Glutamatergic neuron (in vitro differentiated cells): ENCODE data around the gene P2RY8. TPM values are rescaled to one million over a fixed set of nuclear protein-coding genes. Genes with fewer than 3 reads are reported as not detected.

Experiments
- DNase-seq: peaks from one replicate; pipeline ENCODE4 v3.0.0; 2022
- H3K27ac Mint-ChIP-seq: one replicate; pipeline ENCODE4 v1.8.0; 2020; ENCODE audit warnings: mild to moderate bottlenecking, mixed read lengths, inconsistent platforms; ENCODE audit not compliant: unreplicated experiment
- H3K27me3 Mint-ChIP-seq: one replicate; pipeline ENCODE4 v1.8.0; 2020; ENCODE audit warnings: mild to moderate bottlenecking, moderate library complexity, mixed read lengths, inconsistent platforms; ENCODE audit not compliant: unreplicated experiment
- H3K36me3 Mint-ChIP-seq: one replicate; pipeline ENCODE4 v1.8.0; 2020; ENCODE audit warnings: mild to moderate bottlenecking, mixed read lengths, inconsistent platforms; ENCODE audit not compliant: unreplicated experiment
- H3K4me1 Mint-ChIP-seq: one replicate; pipeline ENCODE4 v1.8.0; 2020; ENCODE audit warnings: mild to moderate bottlenecking, low read depth, mixed read lengths, inconsistent platforms; ENCODE audit not compliant: unreplicated experiment
- H3K4me3 Mint-ChIP-seq: one replicate; pipeline ENCODE4 v1.8.0; 2020; ENCODE audit warnings: mild to moderate bottlenecking, mixed read lengths, inconsistent platforms; ENCODE audit not compliant: unreplicated experiment
- H3K9me3 Mint-ChIP-seq: one replicate; pipeline ENCODE4 v1.8.0; 2020; ENCODE audit warnings: mild to moderate bottlenecking, moderate library complexity, mixed read lengths, inconsistent platforms; ENCODE audit not compliant: unreplicated experiment
- CTCF ChIP-seq: fragments of 200-600 bp; sonication (generic); IDR thresholded peaks from one replicate; pipeline ENCODE4 v1.5.0; 2021; ENCODE audit not compliant: partially characterized antibody, unreplicated experiment
- total RNA-seq: library from RNA; stranded (reverse); fragmentation: NEBNext Ultra II Directional; extraction: Animal tissue kit (Norgen Biotek cat#: 25700); gene quantifications from one replicate; pipeline ENCODE4 v1.2.1, GENCODE V29; 2021; ENCODE audit not compliant: unreplicated experiment

P2RY8 gene
- total RNA-seq, 1 donor from 2014 or later, result 2.3 TPM

DNA sequence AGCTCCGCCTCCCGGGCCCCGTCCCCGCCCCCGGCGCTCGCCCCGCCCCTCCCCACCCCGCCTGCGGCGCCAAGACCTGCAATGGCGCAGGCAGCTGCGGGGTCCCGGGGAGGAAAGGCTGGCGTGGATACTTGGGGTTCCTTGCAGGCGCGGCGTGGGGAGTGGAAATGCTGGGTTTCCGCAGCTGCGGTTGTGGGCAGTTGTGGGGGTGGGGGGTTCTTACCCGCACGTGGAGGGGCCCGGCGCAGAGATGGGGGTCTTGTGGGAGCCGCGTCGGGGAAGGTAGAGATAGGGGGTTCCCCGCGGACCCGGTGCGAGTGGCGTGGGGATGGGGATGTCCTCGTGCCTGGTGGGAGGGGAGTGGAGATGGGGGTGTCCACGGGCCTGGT is 83.6 kb downstream of the P2RY8 start:
- Mint-ChIP-seq H3K4me3 (peak overlapping the region; percentile 67), H3K27ac (peak overlapping the region; percentile 52), H3K4me1 (peaks cover 1% of the 10 kb centered on the region), H3K36me3 (peaks cover 23% of the 10 kb centered on the region), H3K9me3 (peaks cover 21% of the 10 kb centered on the region), H3K27me3 (peaks cover 10% of the 10 kb centered on the region)
- DNase-seq, result no peak
- TF ChIP-seq CTCF, result no peak

GRCh38 chrX:1452516-1453394 is 84.2 kb downstream of the P2RY8 start, which contains the start of gene ASMTL:
ASMTL (minus strand) TSS chrX:1452909; CDS start chrX:1452840, 69 bp downstream.
- Mint-ChIP-seq H3K36me3 (peaks cover 29% of the 10 kb centered on the region), H3K27ac (peak within 1 kb of the TSS; percentile 67), H3K4me3 (peak within 1 kb of the TSS; percentile 83), H3K9me3 (peaks cover 25% of the 10 kb centered on the region), H3K4me1 (peaks cover 1% of the 10 kb centered on the region), H3K27me3 (peaks cover 13% of the 10 kb centered on the region)
- no peak for TF ChIP-seq CTCF
- DNase-seq, result peak; percentile 100

- H3K9me3 Mint-ChIP-seq, result peaks cover 32% of the 10 kb centered on the region
- H3K4me1 Mint-ChIP-seq, result peaks cover 1% of the 10 kb centered on the region
- peak; percentile 30 for DNase-seq
- TF ChIP-seq CTCF, result no peak
- H3K27ac Mint-ChIP-seq, result no peak overlapping the region
- peaks cover 13% of the 10 kb centered on the region for H3K27me3 Mint-ChIP-seq
- H3K36me3 Mint-ChIP-seq, result peaks cover 38% of the 10 kb centered on the region
- H3K4me3 Mint-ChIP-seq, result peak overlapping the region; percentile 82
These were observed 85.1 kb downstream of the P2RY8 start for GRCh38 chrX:1451661-1452515.

GRCh38 chrX:1451251-1451660 is 85.7 kb downstream of the P2RY8 start:
- no peak for TF ChIP-seq CTCF
- Mint-ChIP-seq H3K27me3 (peaks cover 13% of the 10 kb centered on the region), H3K4me1 (peaks cover 1% of the 10 kb centered on the region), H3K27ac (no peak overlapping the region), H3K9me3 (peaks cover 32% of the 10 kb centered on the region), H3K36me3 (peaks cover 40% of the 10 kb centered on the region), H3K4me3 (no peak overlapping the region)
- no peak for DNase-seq
